Natural killer cell treated with Interleukin-12 subunit alpha and Interleukin-12 subunit beta and Interleukin-15 and Interleukin-18, amount 100 ng/mL, for 72 hours (primary cell): ENCODE data around the gene HPS5. TPM values are rescaled to one million over a fixed set of nuclear protein-coding genes. Genes with fewer than 3 reads are reported as not detected.
"Not testable (repeated sequence)": the region's sequence is repeated elsewhere in the genome, so short reads cannot be mapped to it uniquely, and the experiment has no call there.

ENCODE experiments used
- ATAC-seq, 2 donors: fragments of 150-1000 bp; cut with Tn5 transposase in 1 of 2; sonication (Bioruptor Pico), chemical (Tn5 transposase) in 1 of 2; 2 replicates each; pipeline ENCODE4 v1.10.0; 2021
- DNase-seq: peaks from one replicate; pipeline ENCODE4 v3.0.0; 2022; ENCODE audit warnings: low spot score
- H3K27ac Mint-ChIP-seq, 2 donors: 1 replicate in 1 of 2; 2 replicates in 1 of 2; pipeline ENCODE4 v1.8.0; 2022; ENCODE audit warnings: mixed read lengths in 2 of 2, mild to moderate bottlenecking in 1 of 2, moderate library complexity in 1 of 2
- H3K27me3 Mint-ChIP-seq, 2 donors: 1 replicate in 1 of 2; 2 replicates in 1 of 2; pipeline ENCODE4 v1.8.0; 2022; ENCODE audit warnings: mixed read lengths in 2 of 2
- H3K36me3 Mint-ChIP-seq: one replicate; pipeline ENCODE4 v1.8.0; 2022; ENCODE audit warnings: mixed read lengths
- H3K4me1 Mint-ChIP-seq, 2 donors: 1 replicate in 1 of 2; 2 replicates in 1 of 2; pipeline ENCODE4 v1.8.0; 2022; ENCODE audit warnings: low read depth in 2 of 2, mixed read lengths in 2 of 2, mild to moderate bottlenecking in 1 of 2
- H3K4me3 Mint-ChIP-seq: one replicate; pipeline ENCODE4 v1.8.0; 2022; ENCODE audit warnings: mixed read lengths
- H3K9me3 Mint-ChIP-seq: 2 replicates; pipeline ENCODE4 v1.8.0; 2022; ENCODE audit warnings: mixed read lengths
- total RNA-seq, 2 donors: library from RNA; stranded (reverse); gene quantifications; one replicate each; pipeline ENCODE4 v1.2.3, GENCODE V29; 2022

Gene HPS5
- total RNA-seq, 2 donors from 2014 or later, result 16.5 to 21.3 TPM

- H3K27ac Mint-ChIP-seq, result peak overlapping the region in 1 of 2 donors; percentile 82
- H3K27me3 Mint-ChIP-seq, result no peaks in the 10 kb centered on the region
- no peak for DNase-seq
- peak overlapping the region; percentile 11 for H3K4me3 Mint-ChIP-seq
- peaks cover 4 to 14% of the 10 kb centered on the region in 2 donors for H3K4me1 Mint-ChIP-seq
- no peaks in the 10 kb centered on the region for H3K9me3 Mint-ChIP-seq
- ATAC-seq, result peak in 1 of 2 donors; percentile 51
- H3K36me3 Mint-ChIP-seq, result peaks cover 16% of the 10 kb centered on the region
These were observed 41.4 kb downstream of the HPS5 start for GRCh38 chr11:18280438-18281045.

DNA sequence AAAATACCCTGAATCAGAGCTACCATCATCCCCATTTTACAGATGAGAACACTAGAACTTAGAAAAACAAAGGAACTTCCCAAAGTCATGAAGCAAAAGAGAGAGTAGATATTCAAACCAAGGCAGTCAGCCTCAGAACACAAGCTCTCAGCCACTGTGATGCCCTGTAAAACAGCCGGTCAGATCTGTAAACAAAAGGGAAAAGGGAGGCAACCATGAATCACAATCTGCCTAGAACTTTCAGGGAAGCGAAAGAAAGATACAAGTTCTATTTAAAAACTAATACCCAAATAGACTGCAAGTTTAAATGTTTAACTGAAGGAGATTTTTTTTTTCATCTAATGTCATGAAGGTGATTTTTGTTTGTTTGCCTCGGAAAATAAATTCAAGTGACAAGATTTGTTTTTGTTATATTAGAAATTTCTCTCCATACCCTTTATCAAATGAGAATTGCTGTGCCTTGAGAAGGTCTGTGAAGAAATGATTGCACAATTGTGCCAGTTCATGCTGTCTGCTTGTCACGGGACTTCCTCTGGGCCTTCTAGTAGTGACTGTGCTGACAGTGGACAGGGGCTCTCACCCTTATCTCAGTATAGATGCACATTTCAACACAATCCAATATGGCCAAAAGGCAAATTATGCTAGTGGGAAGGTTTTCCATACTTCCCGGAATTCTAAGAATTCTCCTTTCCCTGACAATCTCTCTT is 44.2 kb downstream of the HPS5 start:
- Mint-ChIP-seq H3K36me3 (peaks cover 7% of the 10 kb centered on the region), H3K9me3 (no peaks in the 10 kb centered on the region), H3K4me3 (no peak overlapping the region), H3K4me1 (peaks cover 4 to 14% of the 10 kb centered on the region in 2 donors), H3K27me3 (no peaks in the 10 kb centered on the region), H3K27ac (no peak overlapping the region)
- DNase-seq (no peak), ATAC-seq (no peak)

DNA sequence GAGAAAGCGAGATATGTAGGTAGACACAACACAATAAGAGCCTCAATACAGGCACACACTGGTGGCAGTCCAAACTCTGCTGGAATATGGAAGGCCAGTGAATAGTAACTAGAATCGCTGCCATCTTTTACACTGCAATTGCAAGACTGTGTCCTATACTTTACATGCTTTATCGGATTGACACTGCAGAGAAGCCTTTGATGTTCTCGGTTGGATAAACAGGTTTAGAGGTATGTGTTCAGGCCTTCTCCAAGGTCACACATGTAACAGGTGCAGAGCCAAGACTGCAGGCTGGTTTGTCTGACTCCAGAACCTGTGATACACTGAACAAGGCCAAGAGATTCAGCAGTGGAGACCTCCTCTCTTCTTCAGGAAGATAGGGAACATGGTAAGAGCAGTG is 50.7 kb downstream of the HPS5 start:
- H3K9me3 Mint-ChIP-seq, result no peaks in the 10 kb centered on the region
- H3K4me3 Mint-ChIP-seq, result no peak overlapping the region
- H3K36me3 Mint-ChIP-seq, result no peaks in the 10 kb centered on the region
- H3K4me1 Mint-ChIP-seq, result peaks cover 0 to 6% of the 10 kb centered on the region in 2 donors
- H3K27ac Mint-ChIP-seq, result no peak overlapping the region
- DNase-seq (no peak), ATAC-seq (no peak)
- no peaks in the 10 kb centered on the region for H3K27me3 Mint-ChIP-seq

DNA sequence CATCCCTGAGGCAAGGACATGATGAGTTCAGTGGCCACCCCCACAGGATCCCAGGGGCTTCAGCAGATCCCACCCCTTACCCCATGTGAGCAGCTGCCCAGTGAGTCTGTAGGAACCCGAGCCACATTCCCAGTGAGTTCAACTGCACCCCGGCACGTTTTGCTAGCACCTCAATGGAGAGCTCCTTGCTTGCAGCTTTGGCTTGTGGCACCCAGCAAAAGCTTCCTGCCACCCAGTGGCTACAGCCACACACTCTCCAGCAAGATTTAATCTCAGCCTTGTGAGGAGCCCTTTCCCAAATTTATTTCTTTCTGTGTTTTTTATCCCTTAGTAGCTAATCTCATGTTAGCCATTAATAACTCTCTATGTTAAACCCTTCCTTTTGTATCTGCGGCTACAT is 51.8 kb downstream of the HPS5 start:
- no peaks in the 10 kb centered on the region for H3K9me3 Mint-ChIP-seq
- no peak for DNase-seq
- no peaks in the 10 kb centered on the region for H3K36me3 Mint-ChIP-seq
- no peaks in the 10 kb centered on the region for H3K27me3 Mint-ChIP-seq
- ATAC-seq, result no peak
- H3K27ac Mint-ChIP-seq, result no peak overlapping the region
- peaks cover 3 to 6% of the 10 kb centered on the region in 2 donors for H3K4me1 Mint-ChIP-seq
- H3K4me3 Mint-ChIP-seq, result no peak overlapping the region

- H3K4me3 Mint-ChIP-seq, H3K27ac Mint-ChIP-seq, DNase-seq, H3K36me3 Mint-ChIP-seq, ATAC-seq, H3K27me3 Mint-ChIP-seq, H3K9me3 Mint-ChIP-seq, H3K4me1 Mint-ChIP-seq: not testable (repeated sequence)
These were observed 52.7 kb downstream of the HPS5 start for GRCh38 chr11:18269252-18269651.

DNA sequence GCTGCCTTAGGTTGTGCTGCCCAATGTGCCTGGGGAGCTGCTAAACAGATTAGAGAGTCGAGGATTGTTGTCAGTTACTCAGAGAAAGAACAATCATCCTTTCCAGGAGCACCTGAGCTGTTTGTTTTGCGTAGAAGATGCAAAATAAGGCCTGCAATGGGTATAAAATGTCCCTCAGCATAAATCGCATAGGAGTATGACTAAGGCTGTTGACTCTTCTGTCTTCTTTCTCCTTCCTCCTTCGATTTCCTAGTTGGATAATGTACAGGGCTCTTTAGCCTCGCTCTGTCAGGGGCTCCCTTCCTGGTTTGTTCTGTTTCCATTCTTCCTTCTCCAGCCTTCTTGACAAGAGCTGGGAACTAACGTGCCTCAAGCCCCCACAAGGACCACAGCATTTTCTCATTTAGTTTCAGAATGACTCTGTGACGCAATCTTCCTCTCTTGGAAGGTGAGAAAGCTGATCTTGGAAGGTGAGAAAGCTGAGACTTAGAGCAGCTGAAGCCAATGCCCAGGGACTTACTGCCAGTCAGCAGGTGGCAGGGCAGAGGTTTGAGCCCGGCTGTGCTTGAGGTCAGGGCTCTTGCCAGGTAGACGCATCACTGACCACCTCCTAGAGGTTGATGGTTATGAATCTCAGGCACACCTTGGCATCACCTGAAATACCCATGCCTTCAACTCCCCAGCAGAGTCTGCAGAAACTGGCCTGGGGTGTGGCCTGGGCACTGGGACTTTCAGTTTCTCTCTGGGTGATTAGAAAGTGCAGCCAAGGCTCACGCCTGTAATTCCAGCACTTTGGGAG is 54.4 kb downstream of the HPS5 start:
- H3K9me3 Mint-ChIP-seq, H3K27me3 Mint-ChIP-seq, H3K36me3 Mint-ChIP-seq, DNase-seq, H3K4me1 Mint-ChIP-seq: not testable (repeated sequence)
- ATAC-seq, result peak; percentile 63 to 74
- H3K4me3 Mint-ChIP-seq, result peak overlapping the region; percentile 70
- H3K27ac Mint-ChIP-seq, result peak overlapping the region in 1 of 2 donors; percentile 25

GRCh38 chr11:18265949-18266348 is 56.0 kb downstream of the HPS5 start, which contains the start of gene SAA1:
SAA1 (plus strand) TSS chr11:18266264; CDS start chr11:18266888, 624 bp downstream.
- H3K9me3 Mint-ChIP-seq, result no peaks in the 10 kb centered on the region
- peaks cover 6% of the 10 kb centered on the region in 2 donors for H3K4me1 Mint-ChIP-seq
- no peaks in the 10 kb centered on the region for H3K36me3 Mint-ChIP-seq
- H3K4me3 Mint-ChIP-seq, result no peak within 1 kb of the TSS
- H3K27ac Mint-ChIP-seq, result no peak within 1 kb of the TSS
- DNase-seq, result no peak
- peaks cover 0 to 5% of the 10 kb centered on the region in 2 donors for H3K27me3 Mint-ChIP-seq
- no peak for ATAC-seq

DNA sequence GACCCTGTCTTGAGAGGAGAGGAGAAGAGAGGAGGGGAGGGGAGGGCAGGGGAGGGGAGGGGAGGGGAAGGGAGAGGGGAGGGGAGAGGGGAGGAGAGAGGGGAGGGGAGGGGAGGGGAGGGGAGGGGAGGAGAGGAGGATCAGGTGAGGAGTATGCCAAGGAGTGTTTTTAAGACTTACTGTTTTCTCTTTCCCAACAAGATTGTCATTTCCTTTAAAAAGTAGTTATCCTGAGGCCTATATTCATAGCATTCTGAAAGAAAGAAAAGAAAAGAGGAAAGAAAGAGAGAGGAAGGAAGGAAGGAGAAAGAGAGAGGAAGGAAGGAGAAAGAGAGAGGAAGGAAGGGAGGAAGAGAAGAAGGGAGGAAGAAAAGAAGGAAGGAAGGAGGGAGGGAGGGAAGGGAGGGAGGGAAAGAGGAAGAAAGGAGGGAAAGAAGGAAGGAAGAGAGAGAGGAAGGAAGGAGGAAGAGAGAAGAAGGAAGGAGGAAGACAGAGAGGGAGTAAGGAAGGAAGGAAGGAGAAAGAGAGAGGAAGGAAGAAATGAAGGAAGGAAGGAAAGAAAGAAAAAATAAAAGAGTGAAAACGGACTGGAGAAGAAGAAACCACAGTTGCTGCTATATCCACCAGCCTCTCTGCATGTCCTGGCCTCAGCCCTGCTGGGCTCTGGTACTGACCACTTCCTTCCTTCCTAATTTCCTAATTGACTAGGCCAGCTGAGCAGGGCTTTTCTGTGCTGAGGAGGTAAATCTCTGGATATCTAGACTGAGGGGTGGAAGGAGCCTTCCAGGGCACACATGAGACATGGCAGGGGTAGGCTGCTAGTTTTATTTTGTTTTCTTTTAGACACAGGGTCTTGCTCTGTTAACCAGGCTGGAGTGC is 57.0 kb downstream of the HPS5 start:
- H3K36me3 Mint-ChIP-seq, result no peaks in the 10 kb centered on the region
- peaks cover 0 to 5% of the 10 kb centered on the region in 2 donors for H3K27me3 Mint-ChIP-seq
- ATAC-seq (no peak), DNase-seq (no peak)
- no peaks in the 10 kb centered on the region for H3K9me3 Mint-ChIP-seq
- H3K4me3 Mint-ChIP-seq, result no peak overlapping the region
- H3K4me1 Mint-ChIP-seq, result peaks cover 6% of the 10 kb centered on the region in 2 donors
- H3K27ac Mint-ChIP-seq, result no peak overlapping the region

GRCh38 chr11:18264035-18264434 is 57.9 kb downstream of the HPS5 start:
- DNase-seq (no peak), ATAC-seq (no peak)
- H3K27me3 Mint-ChIP-seq, result peaks cover 0 to 5% of the 10 kb centered on the region in 2 donors
- H3K4me3 Mint-ChIP-seq, result no peak overlapping the region
- no peaks in the 10 kb centered on the region for H3K36me3 Mint-ChIP-seq
- H3K9me3 Mint-ChIP-seq, result no peaks in the 10 kb centered on the region
- no peak overlapping the region for H3K27ac Mint-ChIP-seq
- H3K4me1 Mint-ChIP-seq, result peaks cover 6% of the 10 kb centered on the region in 2 donors

GRCh38 chr11:18262681-18263350 is 59.1 kb downstream of the HPS5 start:
- DNase-seq, ATAC-seq, H3K36me3 Mint-ChIP-seq, H3K27ac Mint-ChIP-seq, H3K9me3 Mint-ChIP-seq, H3K4me3 Mint-ChIP-seq, H3K27me3 Mint-ChIP-seq, H3K4me1 Mint-ChIP-seq: not testable (repeated sequence)

DNA sequence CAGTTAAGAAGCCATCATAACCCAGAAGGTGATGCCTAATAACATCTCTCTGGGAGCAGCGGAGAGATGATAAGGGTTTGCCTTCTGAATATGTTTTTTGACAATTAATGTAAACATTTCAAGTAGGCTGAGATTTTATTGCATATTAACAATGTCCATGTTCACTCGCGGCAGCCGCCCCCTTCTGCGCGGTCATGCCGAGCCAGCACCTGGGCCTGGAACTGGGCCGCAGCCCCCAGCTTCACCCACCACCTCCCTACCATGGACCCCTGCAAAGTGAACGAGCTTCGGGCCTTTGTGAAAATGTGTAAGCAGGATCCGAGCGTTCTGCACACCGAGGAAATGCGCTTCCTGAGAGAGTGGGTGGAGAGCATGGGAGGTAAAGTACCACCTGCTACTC is 60.2 kb downstream of the HPS5 start:
- no peak overlapping the region for H3K27ac Mint-ChIP-seq
- H3K4me1 Mint-ChIP-seq, result peaks cover 0 to 6% of the 10 kb centered on the region in 2 donors
- H3K27me3 Mint-ChIP-seq, result peaks cover 0 to 5% of the 10 kb centered on the region in 2 donors
- H3K36me3 Mint-ChIP-seq, result no peaks in the 10 kb centered on the region
- no peaks in the 10 kb centered on the region for H3K9me3 Mint-ChIP-seq
- ATAC-seq, result no peak
- DNase-seq, result no peak
- no peak overlapping the region for H3K4me3 Mint-ChIP-seq

DNA sequence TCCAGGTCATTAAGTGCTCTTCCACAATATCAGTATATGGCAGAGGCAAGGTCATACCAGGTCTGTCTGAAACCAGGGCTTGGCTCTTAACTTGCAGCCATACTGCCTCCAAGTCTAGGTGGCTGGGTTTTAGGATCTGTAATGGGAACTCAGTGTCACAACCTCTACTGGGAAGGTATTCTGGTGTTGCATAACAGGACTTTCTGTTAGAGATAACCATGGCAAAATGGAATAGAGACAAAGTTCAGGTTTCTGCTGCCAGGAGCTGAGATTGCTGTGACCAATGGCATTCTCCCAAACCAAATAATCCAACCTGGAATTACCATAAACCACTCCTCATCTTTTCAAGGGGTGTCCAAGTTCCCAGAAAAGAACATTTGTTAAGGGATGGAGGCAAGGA is 62.7 kb downstream of the HPS5 start:
- no peak overlapping the region for H3K4me3 Mint-ChIP-seq
- H3K27me3 Mint-ChIP-seq, result peaks cover 0 to 8% of the 10 kb centered on the region in 2 donors
- ATAC-seq (no peak), DNase-seq (no peak)
- no peaks in the 10 kb centered on the region for H3K4me1 Mint-ChIP-seq
- H3K9me3 Mint-ChIP-seq, result no peaks in the 10 kb centered on the region
- no peaks in the 10 kb centered on the region for H3K36me3 Mint-ChIP-seq
- no peak overlapping the region for H3K27ac Mint-ChIP-seq
